ENCODE data around the gene CFAP92. TPM values are rescaled to one million over a fixed set of nuclear protein-coding genes. Genes with fewer than 3 reads are reported as not detected.

The CFAP92 gene
- total RNA-seq, 1 donor from 2014 or later, result not detected

Other genes with a start within 250 kb of the CFAP92 start
- gene ACAD9, start 114.5 kb downstream of the CFAP92 start, total RNA-seq, result 46.6 TPM
- 2.4 TPM for gene EFCC1, start 7.2 kb upstream of the CFAP92 start, total RNA-seq
- gene GP9, start 66.7 kb upstream of the CFAP92 start, total RNA-seq, result not detected
- 5.1 TPM for gene RAB43, start 127.7 kb upstream of the CFAP92 start, total RNA-seq
- 28.0 TPM for gene ISY1, start 167.0 kb upstream of the CFAP92 start, total RNA-seq
- gene CNBP, start 189.8 kb upstream of the CFAP92 start, total RNA-seq, result 476 TPM

Measured in Right ventricle myocardium superior (tissue), 1 donor.